Measurements from ENCODE around the gene C1QB.
"Not testable (repeated sequence)": the region's sequence is repeated elsewhere in the genome, so short reads cannot be mapped to it uniquely, and the experiment has no call there.

Gene C1QB

GRCh38 chr1:22704440-22705067 is 51.5 kb downstream of the C1QB start:
- Histone ChIP-seq H2AFZ (ENCODE audit: low read depth, low read length) (no peak overlapping the region), H4K20me1 (ENCODE audit: insufficient read depth, low read length) (no peaks in the 10 kb centered on the region), H3K27ac (ENCODE audit: low read length) (no peak overlapping the region), H3K4me1 (ENCODE audit: low read length) (peaks cover 20% of the 10 kb centered on the region), H3K4me2 (ENCODE audit: low read length) (no peak overlapping the region), H3K79me2 (ENCODE audit: low read length) (no peaks in the 10 kb centered on the region), H3K27me3 (ENCODE audit: low read depth, low read length) (peaks cover 10% of the 10 kb centered on the region), H3K36me3 (replicated peaks; ENCODE audit: low read depth, low read length) (no peaks in the 10 kb centered on the region), H3K9ac (ENCODE audit: low read length) (no peak overlapping the region), H3K4me3 (ENCODE audit: low read length) (no peak overlapping the region), H3K9me3 (ENCODE audit: insufficient read depth, low read length) (no peaks in the 10 kb centered on the region)
- TF ChIP-seq CTCF (IDR thresholded peaks at IDR 0.05; ENCODE audit: low read depth, low read length) (peak; percentile 67), EZH2phosphoT487 (IDR thresholded peaks at IDR 0.05; ENCODE audit: low read depth) (no peak)

- no peak overlapping the region for H3K27ac ChIP-seq (ENCODE audit: low read length)
- H3K27me3 ChIP-seq (ENCODE audit: low read depth, low read length), result peaks cover 14% of the 10 kb centered on the region
- peaks cover 25% of the 10 kb centered on the region for H3K4me1 ChIP-seq (ENCODE audit: low read length)
- no peak overlapping the region for H3K9ac ChIP-seq (ENCODE audit: low read length)
- no peaks in the 10 kb centered on the region for H4K20me1 ChIP-seq (ENCODE audit: insufficient read depth, low read length)
- no peaks in the 10 kb centered on the region for H3K79me2 ChIP-seq (ENCODE audit: low read length)
- no peak for TF ChIP-seq EZH2phosphoT487 (IDR thresholded peaks at IDR 0.05; ENCODE audit: low read depth)
- no peak for TF ChIP-seq CTCF (IDR thresholded peaks at IDR 0.05; ENCODE audit: low read depth, low read length)
- H3K4me3 ChIP-seq (ENCODE audit: low read length), result no peak overlapping the region
- no peak overlapping the region for H2AFZ ChIP-seq (ENCODE audit: low read depth, low read length)
- no peaks in the 10 kb centered on the region for H3K36me3 ChIP-seq (replicated peaks; ENCODE audit: low read depth, low read length)
- H3K9me3 ChIP-seq (ENCODE audit: insufficient read depth, low read length), result no peaks in the 10 kb centered on the region
- H3K4me2 ChIP-seq (ENCODE audit: low read length), result no peak overlapping the region
These were observed 52.5 kb downstream of the C1QB start for GRCh38 chr1:22705586-22705985.

- H4K20me1 ChIP-seq (ENCODE audit: insufficient read depth, low read length); H3K79me2 ChIP-seq (ENCODE audit: low read length); H2AFZ ChIP-seq (ENCODE audit: low read depth, low read length); H3K9me3 ChIP-seq (ENCODE audit: insufficient read depth, low read length); H3K9ac ChIP-seq (ENCODE audit: low read length); H3K36me3 ChIP-seq (replicated peaks; ENCODE audit: low read depth, low read length); H3K4me2 ChIP-seq (ENCODE audit: low read length); H3K27ac ChIP-seq (ENCODE audit: low read length); H3K4me3 ChIP-seq (ENCODE audit: low read length): not testable (repeated sequence)
- Histone ChIP-seq H3K27me3 (ENCODE audit: low read depth, low read length) (peaks cover 14% of the 10 kb centered on the region), H3K4me1 (ENCODE audit: low read length) (peaks cover 25% of the 10 kb centered on the region)
These were observed 53.1 kb downstream of the C1QB start for GRCh38 chr1:22706100-22706499.

GRCh38 chr1:22708777-22709176 is 55.7 kb downstream of the C1QB start:
- H3K4me3 ChIP-seq (ENCODE audit: low read length), result no peak overlapping the region
- H3K4me1 ChIP-seq (ENCODE audit: low read length), result peaks cover 44% of the 10 kb centered on the region
- H4K20me1 ChIP-seq (ENCODE audit: insufficient read depth, low read length), result peaks cover 8% of the 10 kb centered on the region
- no peak overlapping the region for H3K9ac ChIP-seq (ENCODE audit: low read length)
- H3K4me2 ChIP-seq (ENCODE audit: low read length), result peak overlapping the region; percentile 44
- TF ChIP-seq EZH2phosphoT487 (IDR thresholded peaks at IDR 0.05; ENCODE audit: low read depth) (no peak), CTCF (IDR thresholded peaks at IDR 0.05; ENCODE audit: low read depth, low read length) (no peak)
- no peaks in the 10 kb centered on the region for H3K9me3 ChIP-seq (ENCODE audit: insufficient read depth, low read length)
- no peak overlapping the region for H3K27ac ChIP-seq (ENCODE audit: low read length)
- peaks cover 21% of the 10 kb centered on the region for H3K27me3 ChIP-seq (ENCODE audit: low read depth, low read length)
- H3K79me2 ChIP-seq (ENCODE audit: low read length), result peaks cover 10% of the 10 kb centered on the region
- no peak overlapping the region for H2AFZ ChIP-seq (ENCODE audit: low read depth, low read length)
- no peaks in the 10 kb centered on the region for H3K36me3 ChIP-seq (replicated peaks; ENCODE audit: low read depth, low read length)
